Brain pericyte (primary cell): ENCODE data around the gene ANXA2.

Source experiments
- DNase-seq: peaks from one replicate; pipeline ENCODE4 v3.0.0-alpha.2; 2012; ENCODE audit warnings: low read depth, low spot score

Gene ANXA2

GRCh38 chr15:60389261-60390077 is 8.3 kb downstream of the ANXA2 start:
- DNase-seq = no peak

- DNase-seq = no peak
Observed at GRCh38 chr15:60387321-60387720, 10.5 kb downstream of the ANXA2 start.

- no peak for DNase-seq
Observed at GRCh38 chr15:60386615-60387014, 11.2 kb downstream of the ANXA2 start.

- DNase-seq = no peak
Observed at GRCh38 chr15:60385620-60386552, 11.9 kb downstream of the ANXA2 start.

- DNase-seq = no peak
Observed at GRCh38 chr15:60384526-60385126, 13.2 kb downstream of the ANXA2 start.

- no peak for DNase-seq
Observed at GRCh38 chr15:60384053-60384452, 13.7 kb downstream of the ANXA2 start.

- no peak for DNase-seq
Observed at GRCh38 chr15:60382773-60383674, 14.8 kb downstream of the ANXA2 start.

- DNase-seq = no peak
Observed at GRCh38 chr15:60381148-60381788, 16.5 kb downstream of the ANXA2 start.

- DNase-seq = no peak
Observed at GRCh38 chr15:60379525-60380274, 18.1 kb downstream of the ANXA2 start.

- DNase-seq = no peak
Observed at GRCh38 chr15:60379185-60379524, 18.6 kb downstream of the ANXA2 start.

- no peak for DNase-seq
Observed at GRCh38 chr15:60376677-60377095, 21.1 kb downstream of the ANXA2 start.

GRCh38 chr15:60375306-60375705 is 22.5 kb downstream of the ANXA2 start:
- DNase-seq = no peak

GRCh38 chr15:60374628-60375081 is 23.1 kb downstream of the ANXA2 start:
- DNase-seq = peak; percentile 94

GRCh38 chr15:60374209-60374608 is 23.6 kb downstream of the ANXA2 start:
- DNase-seq = no peak

- DNase-seq = no peak
Observed at GRCh38 chr15:60373745-60374144, 24.0 kb downstream of the ANXA2 start.

- DNase-seq = no peak
Observed at GRCh38 chr15:60373327-60373726, 24.5 kb downstream of the ANXA2 start.

- DNase-seq = no peak
Observed at GRCh38 chr15:60372756-60373155, 25.0 kb downstream of the ANXA2 start.

GRCh38 chr15:60372227-60372626 is 25.6 kb downstream of the ANXA2 start:
- no peak for DNase-seq

GRCh38 chr15:60371175-60372051 is 26.4 kb downstream of the ANXA2 start:
- peak; percentile 97 for DNase-seq
